Common myeloid progenitor, CD34-positive (primary cell): Measurements from ENCODE around the gene ZBTB1.
A peak's percentile ranks its signal among the peaks of the same experiment; 100 is the strongest.

Source experiments
- CTCF ChIA-PET: fragments of 350-600 bp; sonication (Branson Sonifier 250); formaldehyde crosslinking; loops from one replicate; lab custom pipeline; 2021; ENCODE audit warnings: antibody characterized with exemption; lab: Charles Lee
- POLR2A ChIA-PET: fragments of 350-600 bp; sonication (Branson Sonifier 250); formaldehyde crosslinking; loops from one replicate; lab custom pipeline; 2021; ENCODE audit warnings: antibody characterized with exemption; lab: Charles Lee
- DNase-seq, 3 donors: peaks; one replicate each; pipeline versions ENCODE4 v3.0.0 to v3.0.0-alpha.2; 2013
- H3K27ac ChIP-seq, 2 experiments: 1 replicate in 1 of 2; 2 replicates in 1 of 2; pipeline ENCODE4 v1.7.0; 2013; ENCODE audit warnings: inconsistent platforms in 2 of 2, low read length in 2 of 2, mild to moderate bottlenecking in 2 of 2, low read depth in 1 of 2, moderate library complexity in 1 of 2; ENCODE audit not compliant: severe bottlenecking in 2 of 2, insufficient read depth in 1 of 2, poor library complexity in 1 of 2
- H3K27me3 ChIP-seq, 5 experiments: replicated peaks in 2 of 5; 1 replicate in 3 of 5; 2 replicates in 2 of 5; pipeline versions ENCODE4 v1.6.1 to v1.7.0; 2013; ENCODE audit warnings: low read length in 4 of 5, mild to moderate bottlenecking in 2 of 5, moderate library complexity in 2 of 5, inconsistent platforms in 1 of 5; ENCODE audit not compliant: insufficient read depth in 5 of 5, control insufficient read depth in 4 of 5
- H3K36me3 ChIP-seq, 4 experiments: 1 replicate in 2 of 4; 2 replicates in 2 of 4; pipeline versions ENCODE4 v1.6.1 to v1.7.0; 2013; ENCODE audit warnings: low read length in 3 of 4, control low read depth in 1 of 4, mild to moderate bottlenecking in 1 of 4; ENCODE audit not compliant: control insufficient read depth in 4 of 4, insufficient read depth in 4 of 4
- H3K4me1 ChIP-seq, 4 experiments: 1 replicate in 3 of 4; 2 replicates in 1 of 4; pipeline versions ENCODE4 v1.6.1 to v1.7.1; 2013; ENCODE audit warnings: low read length in 3 of 4, mild to moderate bottlenecking in 3 of 4, control low read depth in 1 of 4, inconsistent platforms in 1 of 4, moderate library complexity in 1 of 4; ENCODE audit not compliant: control insufficient read depth in 4 of 4, insufficient read depth in 4 of 4; ENCODE audit errors: control extremely low read depth in 1 of 4
- H3K4me3 ChIP-seq, 7 experiments: 1 replicate in 4 of 7; 2 replicates in 3 of 7; pipeline versions ENCODE4 v1.5.1 to v1.7.0; 2013; ENCODE audit warnings: mild to moderate bottlenecking in 7 of 7, low read length in 6 of 7, moderate library complexity in 6 of 7, inconsistent platforms in 2 of 7, low read depth in 2 of 7, control low read depth in 1 of 7; ENCODE audit not compliant: insufficient read depth in 4 of 7, control insufficient read depth in 1 of 7; ENCODE audit errors: extremely low read depth in 1 of 7
- H3K9me3 ChIP-seq, 5 experiments: 1 replicate in 4 of 5; 2 replicates in 1 of 5; pipeline versions ENCODE4 v1.6.1 to v1.7.1; 2013; ENCODE audit warnings: low read length in 4 of 5, mild to moderate bottlenecking in 2 of 5, inconsistent platforms in 1 of 5, low read depth in 1 of 5, moderate library complexity in 1 of 5; ENCODE audit not compliant: control insufficient read depth in 4 of 5, insufficient read depth in 2 of 5; ENCODE audit errors: control extremely low read depth in 1 of 5
- WGBS: methylation state at CpG from one replicate; pipeline ENCODE4 v1.1.5; 2013; ENCODE audit not compliant: insufficient coverage; 5-methylcytosine and 5-hydroxymethylcytosine counted together

Gene ZBTB1

GRCh38 chr14:64502887-64503433 is 1.6 kb upstream of the ZBTB1 start:
- POLR2A ChIA-PET, result interaction anchor here (0.9 to 1.7 kb wide), 3 partner anchors 10 to 165 kb away, joined by 3 to 5 read pairs (median 3); no protein-coding TSS in a partner anchor
- H3K9me3 ChIP-seq, result no peaks in the 10 kb centered on the region
- H3K27ac ChIP-seq, result peak overlapping the region; percentile 97 to 99
- H3K4me3 ChIP-seq, result peak overlapping the region; percentile 75 to 97 (median 90)
- H3K27me3 ChIP-seq, result no peaks in the 10 kb centered on the region
- peak; percentile 27 to 58 (median 44) for DNase-seq
- H3K4me1 ChIP-seq, result peaks cover 31 to 61% (median 51%) of the 10 kb centered on the region in 4 experiments
- H3K36me3 ChIP-seq, result no peaks in the 10 kb centered on the region
- CTCF ChIA-PET, result interaction anchor here (0.7 to 3.2 kb wide), 6 partner anchors 8 to 136 kb away, joined by 3 to 16 read pairs (median 4); no protein-coding TSS in a partner anchor
- WGBS, result 1% methylated on average over 26 of the region's 29 CpGs

DNA sequence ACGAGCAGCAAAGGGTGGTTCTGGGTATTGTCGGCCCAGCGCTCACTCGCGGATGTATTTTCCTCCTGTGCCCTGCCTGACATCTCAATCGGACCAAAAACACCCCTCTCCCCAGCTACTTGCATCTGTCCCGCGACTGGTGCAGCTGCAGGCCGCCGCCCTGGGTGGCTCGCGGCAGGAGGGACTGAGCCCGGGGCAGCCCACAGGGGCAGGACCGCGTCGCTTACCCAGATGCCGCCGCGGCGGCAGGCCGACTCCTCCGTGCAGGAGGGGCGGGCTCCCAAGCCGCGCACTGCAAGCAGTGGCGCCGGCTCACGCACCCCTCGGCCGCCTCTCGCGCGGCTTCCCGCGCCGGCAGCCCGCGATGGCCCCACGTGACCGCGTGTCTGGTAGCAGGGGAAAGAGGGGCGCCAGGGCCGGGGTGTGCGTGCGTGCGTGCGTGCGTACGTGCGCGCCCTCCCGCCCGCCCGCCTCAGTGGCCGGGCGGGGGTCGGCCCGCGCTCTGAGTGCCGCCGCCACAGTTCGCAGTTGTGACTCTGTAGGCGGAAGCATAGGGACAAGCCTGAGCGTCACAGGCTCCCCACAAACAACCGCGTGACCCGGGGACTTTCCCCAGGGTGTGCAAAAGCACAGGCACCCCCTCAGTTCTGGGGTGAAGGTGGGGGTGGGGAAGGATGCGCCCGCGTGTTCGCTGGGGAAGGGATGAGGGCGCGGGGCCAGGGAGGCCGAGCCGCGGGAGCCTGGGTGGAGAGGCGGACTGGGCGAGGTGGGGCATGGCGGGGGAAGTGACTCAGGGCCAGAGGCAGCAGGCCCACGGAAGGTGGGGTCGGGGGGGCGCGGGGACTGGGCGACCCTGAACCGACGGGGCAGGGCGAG is 898 bp upstream of the ZBTB1 start, which contains the start of gene ZBTB25:
ZBTB25 (minus strand) TSS at position 405 of the 876 bp plus-strand sequence. CDS start 13,305 bp downstream, outside the sequence.
- Histone ChIP-seq H3K36me3 (no peaks in the 10 kb centered on the region), H3K4me3 (peak within 1 kb of the TSS; percentile 75 to 97 (median 90)), H3K9me3 (no peaks in the 10 kb centered on the region), H3K27me3 (no peaks in the 10 kb centered on the region), H3K27ac (peak within 1 kb of the TSS; percentile 97 to 99), H3K4me1 (peaks cover 31 to 68% (median 56%) of the 10 kb centered on the region in 4 experiments)
- ChIA-PET CTCF (interaction anchor here (0.8 to 3.2 kb wide), 5 partner anchors 12 to 134 kb away, joined by 3 to 16 read pairs (median 4); no protein-coding TSS in a partner anchor), POLR2A (interaction anchor here (0.9 to 2.7 kb wide), 6 partner anchors 11 to 165 kb away, joined by 3 to 8 read pairs (median 3); no protein-coding TSS in a partner anchor)
- WGBS, result under 1% methylated on average over 76 of the region's 87 CpGs
- DNase-seq, result peak; percentile 93 to 98 (median 98)

DNA sequence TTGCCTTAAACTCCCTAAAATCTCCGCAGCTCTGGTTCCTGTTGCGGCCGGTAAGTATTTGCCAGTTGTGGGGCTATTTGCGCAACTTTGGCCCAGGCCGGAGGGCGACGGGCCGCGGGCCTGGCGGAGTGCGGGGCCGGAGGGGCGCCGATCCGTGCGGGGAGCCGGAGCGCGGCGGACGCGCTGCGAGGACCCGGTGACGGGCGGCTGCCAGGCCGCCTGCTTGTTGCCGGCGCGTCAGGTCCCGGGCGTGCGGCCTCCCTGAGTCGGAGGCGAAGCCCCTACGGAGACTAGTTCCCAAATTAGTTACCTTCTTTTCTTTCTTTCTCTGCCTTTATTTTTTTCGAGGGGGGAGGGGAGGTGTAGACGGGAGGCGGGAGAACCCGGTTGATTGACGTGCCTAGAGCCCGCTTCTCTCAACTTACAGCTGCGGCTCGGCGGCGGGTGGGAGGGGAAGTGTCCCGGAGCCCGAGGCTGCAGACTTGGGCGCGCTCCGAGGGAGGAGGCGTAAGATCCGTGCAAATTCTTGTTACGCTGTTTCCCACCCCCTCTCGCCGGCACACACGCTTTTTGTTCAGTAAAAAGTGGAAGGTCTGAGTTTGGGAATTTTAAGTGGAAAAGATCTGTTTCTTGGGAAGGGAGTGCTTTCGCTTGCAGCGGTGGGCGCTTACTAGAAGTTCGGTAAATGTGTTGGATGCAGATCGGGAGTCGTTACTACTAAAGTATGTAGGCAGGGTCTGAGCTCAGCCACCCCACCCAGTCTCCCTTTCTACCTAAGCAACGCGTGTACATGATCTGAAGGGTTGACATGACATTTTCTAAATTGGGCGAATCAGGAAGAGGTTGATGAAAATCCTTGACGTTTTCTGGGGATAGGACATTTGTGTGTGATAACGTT is 576 bp downstream of the ZBTB1 start:
- POLR2A ChIA-PET, result interaction anchor here (1.0 to 2.7 kb wide), 6 partner anchors 10 to 167 kb away, joined by 3 to 8 read pairs (median 3); no protein-coding TSS in a partner anchor
- Histone ChIP-seq H3K36me3 (no peaks in the 10 kb centered on the region), H3K4me3 (peak overlapping the region; percentile 75 to 97 (median 90)), H3K27ac (peak overlapping the region; percentile 97 to 99), H3K9me3 (no peaks in the 10 kb centered on the region), H3K4me1 (peaks cover 33 to 74% (median 59%) of the 10 kb centered on the region in 4 experiments), H3K27me3 (no peaks in the 10 kb centered on the region)
- DNase-seq, result peak; percentile 77 to 91 (median 89)
- WGBS, result under 1% methylated on average over 48 of the region's 68 CpGs
- CTCF ChIA-PET, result interaction anchor here (0.7 to 1.0 kb wide), 3 partner anchors 20 to 308 kb away, joined by 3 to 5 read pairs (median 3); no protein-coding TSS in a partner anchor

GRCh38 chr14:64506721-64507120 is 2.2 kb downstream of the ZBTB1 start:
- whole genome bisulfite sequencing, result no CpG with 5 or more reads among the region's 3 CpGs
- H3K4me3 ChIP-seq, result peak overlapping the region in 5 of 7 experiments; percentile 3 to 63 (median 40)
- ChIA-PET CTCF (no interaction called here), POLR2A (no interaction called here)
- peak overlapping the region in 1 of 2 experiments; percentile 5 for H3K27ac ChIP-seq
- H3K27me3 ChIP-seq, result no peaks in the 10 kb centered on the region
- no peaks in the 10 kb centered on the region for H3K36me3 ChIP-seq
- no peaks in the 10 kb centered on the region for H3K9me3 ChIP-seq
- DNase-seq, result peak in 1 of 3 donors; percentile 20
- peaks cover 33 to 75% (median 65%) of the 10 kb centered on the region in 4 experiments for H3K4me1 ChIP-seq

GRCh38 chr14:64507376-64508156 is 3.0 kb downstream of the ZBTB1 start:
- peak in 1 of 3 donors; percentile 26 for DNase-seq
- Histone ChIP-seq H3K27me3 (no peaks in the 10 kb centered on the region), H3K27ac (peak overlapping the region in 1 of 2 experiments; percentile 9), H3K36me3 (no peaks in the 10 kb centered on the region), H3K4me3 (peak overlapping the region in 2 of 7 experiments; percentile 6 to 33), H3K4me1 (peaks cover 27 to 69% (median 60%) of the 10 kb centered on the region in 4 experiments), H3K9me3 (no peaks in the 10 kb centered on the region)
- CTCF ChIA-PET, result no interaction called here
- 80% methylated on average over 3 of the region's 4 CpGs for WGBS
- POLR2A ChIA-PET, result no interaction called here
